Hepatic stellate cell (primary cell): Measurements from ENCODE around the gene FKBP11.

Source experiments
- DNase-seq: peaks from one replicate; pipeline ENCODE4 v3.0.0; 2011; ENCODE audit warnings: low spot score

FKBP11 gene

DNA sequence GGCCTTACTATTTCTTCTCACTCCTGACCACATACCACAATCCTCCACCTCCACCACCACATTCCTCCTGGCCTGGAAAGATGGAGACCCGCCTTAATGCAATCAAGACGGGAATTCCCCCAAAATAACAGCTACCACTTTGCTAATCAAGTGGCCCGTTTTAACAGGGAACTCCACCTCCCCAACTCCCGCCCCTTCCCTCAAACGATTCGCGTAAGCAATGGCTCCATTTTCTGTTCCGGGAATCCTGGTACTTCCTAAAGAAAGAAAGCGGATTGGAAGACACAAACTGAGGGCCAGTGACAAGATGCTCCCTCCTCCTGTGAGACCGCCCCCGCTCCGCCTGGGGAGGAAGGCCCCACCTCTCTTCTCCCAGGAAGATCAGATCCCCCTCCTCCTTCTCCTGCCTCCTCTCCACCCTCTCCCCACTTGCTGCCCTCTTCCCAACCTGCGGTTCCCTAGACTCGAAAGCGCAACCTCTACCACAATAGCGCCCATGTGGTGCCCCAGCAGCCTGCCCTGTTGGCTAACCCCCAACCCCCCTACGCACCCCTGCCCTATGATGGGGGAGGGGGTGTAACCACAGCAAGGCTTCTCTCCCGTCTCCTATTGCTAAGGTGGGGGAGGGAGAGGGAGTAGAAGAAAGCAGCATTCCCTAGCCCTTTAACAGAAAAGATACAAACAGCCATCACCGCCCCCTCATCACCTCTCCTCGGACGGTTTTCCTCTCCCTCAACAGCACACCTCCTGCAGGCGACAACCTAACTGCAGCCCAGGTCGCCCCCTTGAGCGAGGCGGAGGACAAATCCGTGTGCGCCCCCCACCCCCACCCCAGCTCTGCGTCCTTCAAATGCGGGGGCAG, 31.2 kb upstream of the FKBP11 start:
- DNase-seq: peak; percentile 95

DNA sequence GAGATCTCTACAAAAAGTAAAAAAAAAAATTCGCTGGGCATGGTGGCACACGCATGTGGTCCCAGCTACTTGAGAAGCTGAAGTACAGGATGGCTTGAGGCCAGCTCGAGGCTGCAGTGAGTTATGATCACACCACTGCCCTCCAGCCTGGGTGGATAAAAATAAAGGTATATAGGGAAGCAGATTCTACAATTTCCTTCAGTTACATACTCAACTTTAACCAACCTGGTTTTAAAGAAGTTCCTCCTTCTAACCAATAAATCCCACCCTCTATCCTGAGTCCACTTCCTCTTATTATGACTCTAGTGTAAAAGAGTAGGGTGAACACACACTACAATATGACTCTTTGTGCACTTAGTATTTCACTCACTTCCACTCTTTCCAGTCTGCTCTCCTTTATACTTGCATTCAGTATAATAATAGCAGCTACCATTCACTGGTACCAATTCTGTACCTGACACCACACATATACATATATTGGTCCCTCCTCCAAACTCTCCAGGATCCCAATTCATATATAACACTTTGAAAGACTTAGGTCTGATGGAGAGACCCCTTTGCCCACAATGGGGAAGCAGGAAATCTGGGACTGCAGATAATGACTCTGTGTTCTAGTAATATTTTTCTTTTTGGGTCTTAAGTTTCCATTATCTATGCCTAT, 29.7 kb upstream of the FKBP11 start:
- no peak for DNase-seq

DNA sequence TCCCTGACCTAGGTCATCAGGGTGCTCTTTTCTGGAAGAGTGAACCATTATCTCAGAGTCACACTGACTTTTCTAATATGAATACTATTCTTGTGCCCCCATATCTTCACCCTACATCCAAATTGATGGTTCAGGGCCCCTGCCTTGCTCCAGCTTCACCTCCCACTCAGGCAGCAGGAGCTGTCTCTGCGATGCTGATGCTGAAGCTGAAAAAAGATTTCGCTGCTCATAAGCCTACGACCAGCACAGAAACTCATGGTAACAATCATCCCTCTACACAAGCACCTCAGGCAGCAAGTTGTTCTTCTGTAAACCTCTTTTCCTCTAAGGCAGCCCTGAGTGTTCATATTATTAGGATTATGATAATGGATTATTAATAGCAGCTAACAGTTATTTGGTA, 28.8 kb upstream of the FKBP11 start:
- DNase-seq: no peak

- no peak for DNase-seq
Observed at GRCh38 chr12:48952691-48953090, 27.4 kb upstream of the FKBP11 start.

DNA sequence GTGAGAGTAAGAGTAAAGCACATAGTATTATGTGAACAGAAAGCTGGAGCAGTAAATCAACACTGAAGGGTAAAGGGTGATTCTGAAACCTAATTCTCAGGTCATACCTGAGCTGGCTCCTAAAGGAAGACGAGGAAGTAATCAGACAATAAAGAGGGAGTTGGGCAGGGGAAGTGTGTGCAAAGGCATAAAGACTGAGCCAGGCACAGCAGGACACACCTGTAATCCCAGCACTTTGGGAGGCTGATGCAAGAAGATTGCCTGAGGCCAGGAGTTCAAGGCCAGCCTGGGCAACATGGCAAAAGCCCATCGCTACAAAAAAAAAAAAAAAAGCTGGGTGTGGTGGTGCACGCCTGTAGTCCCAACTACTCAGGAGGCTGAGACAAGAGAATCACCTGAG, 22.4 kb upstream of the FKBP11 start:
- no peak for DNase-seq

DNA sequence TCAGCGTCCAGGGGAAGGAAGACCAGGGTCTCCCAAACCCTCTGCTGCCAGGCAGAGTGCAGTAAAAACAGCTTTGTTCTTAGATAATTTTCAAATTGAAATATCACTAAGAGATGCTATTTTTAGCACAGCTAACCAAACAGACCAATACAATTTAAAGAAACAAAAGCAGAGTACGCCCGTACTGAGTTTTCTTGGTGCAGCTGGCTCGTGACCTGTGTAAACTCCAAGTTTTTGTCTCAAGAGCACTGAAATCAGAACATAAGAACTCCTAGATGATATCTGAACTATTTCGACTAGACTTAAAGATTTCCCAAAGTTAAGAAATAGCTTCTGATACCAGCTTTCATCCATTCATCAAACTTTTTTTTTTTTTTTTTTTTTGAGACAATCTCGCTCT, 21.7 kb upstream of the FKBP11 start:
- DNase-seq: no peak

- no peak for DNase-seq
Observed at GRCh38 chr12:48946205-48946604, 20.9 kb upstream of the FKBP11 start.

GRCh38 chr12:48943221-48943620, 17.9 kb upstream of the FKBP11 start:
- DNase-seq: no peak

DNA sequence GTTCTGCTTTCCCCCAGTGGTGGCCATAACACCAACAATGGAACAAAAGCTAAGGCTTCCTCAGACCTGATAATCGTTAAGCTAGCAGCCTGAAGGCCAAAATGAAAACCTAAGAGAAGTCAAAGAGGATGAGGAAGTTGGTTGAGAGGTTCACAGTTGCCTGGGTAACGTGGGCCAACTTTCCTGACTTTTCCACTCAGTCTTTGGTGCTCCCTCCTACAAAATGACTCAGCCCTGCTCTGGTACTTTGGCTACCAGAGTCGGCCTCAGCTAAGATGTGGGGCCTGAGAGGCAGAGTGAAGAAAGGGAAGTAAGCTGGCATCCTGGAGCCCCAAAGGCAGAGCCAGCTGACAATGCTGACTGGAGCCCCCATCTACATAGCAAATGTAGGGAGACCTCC, 14.9 kb upstream of the FKBP11 start:
- DNase-seq: no peak

DNA sequence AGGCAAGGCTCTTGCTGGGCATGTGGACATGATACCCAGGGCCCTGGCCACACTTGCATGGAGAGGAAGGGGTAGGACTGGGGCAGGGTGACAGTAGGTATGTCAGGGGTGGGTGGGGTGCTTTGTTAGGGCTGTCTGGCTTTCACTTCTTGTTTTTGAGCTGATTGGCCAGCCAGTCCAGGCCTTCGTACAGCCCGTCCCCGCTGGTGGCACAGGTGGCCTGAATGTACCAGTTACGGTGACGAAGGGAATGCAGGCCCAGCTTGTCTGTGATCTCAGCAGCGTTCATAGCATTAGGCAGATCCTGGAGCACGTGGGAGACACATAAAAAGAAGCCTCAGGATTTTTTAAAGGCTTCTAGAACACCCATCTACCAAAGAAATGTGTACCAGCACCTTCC, 13.5 kb upstream of the FKBP11 start:
- no peak for DNase-seq

- DNase-seq: no peak
Observed at GRCh38 chr12:48937170-48937569, 11.9 kb upstream of the FKBP11 start.

DNA sequence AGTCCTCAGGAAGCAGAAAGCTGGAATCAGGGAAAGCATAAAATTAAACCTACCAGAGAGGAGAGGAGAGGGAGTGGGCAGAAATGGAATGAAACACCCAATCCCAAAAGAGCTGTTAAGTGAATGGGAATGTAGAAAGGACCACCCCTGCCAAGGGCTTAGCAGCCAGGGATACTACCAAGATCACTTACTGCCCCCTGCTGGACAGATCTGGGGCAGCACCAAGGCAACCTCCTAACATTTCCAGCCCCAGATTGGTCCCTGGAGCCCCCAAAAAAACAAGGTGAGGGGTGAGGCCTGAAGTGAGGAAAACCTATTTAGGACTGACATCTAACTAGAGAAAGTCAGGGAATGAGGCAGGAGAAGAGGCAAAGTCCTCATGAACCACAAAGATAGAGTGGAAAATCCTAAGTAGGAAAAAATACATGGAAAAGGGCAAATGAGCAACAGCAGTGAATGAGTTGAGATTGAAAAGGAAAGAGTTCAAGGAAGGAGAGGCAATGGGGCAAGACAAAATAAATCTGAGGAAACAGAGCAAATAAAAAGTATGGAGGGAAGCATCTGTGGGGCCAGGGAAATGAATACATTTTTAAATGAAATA, 11.2 kb upstream of the FKBP11 start:
- peak; percentile 83 for DNase-seq

DNA sequence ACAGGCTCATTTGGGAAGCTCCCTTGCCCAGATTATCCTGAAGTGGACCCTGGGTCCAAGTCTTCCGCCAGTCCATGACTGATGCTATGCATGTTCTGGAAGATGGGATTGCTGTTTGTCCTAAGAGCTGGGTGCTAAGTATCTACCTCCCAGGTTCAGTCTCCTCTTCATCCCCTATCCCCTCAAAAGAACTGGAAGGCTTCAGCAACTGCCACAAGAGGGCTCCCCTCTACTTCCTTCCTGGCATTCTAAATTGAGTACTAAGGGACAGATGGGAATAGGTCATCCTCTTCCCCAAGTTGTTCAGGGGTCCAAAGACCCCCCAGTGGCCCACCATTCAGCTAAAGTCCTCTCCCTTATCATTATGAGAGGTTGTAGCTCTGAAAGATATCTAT, 9.0 kb upstream of the FKBP11 start:
- DNase-seq: no peak

DNA sequence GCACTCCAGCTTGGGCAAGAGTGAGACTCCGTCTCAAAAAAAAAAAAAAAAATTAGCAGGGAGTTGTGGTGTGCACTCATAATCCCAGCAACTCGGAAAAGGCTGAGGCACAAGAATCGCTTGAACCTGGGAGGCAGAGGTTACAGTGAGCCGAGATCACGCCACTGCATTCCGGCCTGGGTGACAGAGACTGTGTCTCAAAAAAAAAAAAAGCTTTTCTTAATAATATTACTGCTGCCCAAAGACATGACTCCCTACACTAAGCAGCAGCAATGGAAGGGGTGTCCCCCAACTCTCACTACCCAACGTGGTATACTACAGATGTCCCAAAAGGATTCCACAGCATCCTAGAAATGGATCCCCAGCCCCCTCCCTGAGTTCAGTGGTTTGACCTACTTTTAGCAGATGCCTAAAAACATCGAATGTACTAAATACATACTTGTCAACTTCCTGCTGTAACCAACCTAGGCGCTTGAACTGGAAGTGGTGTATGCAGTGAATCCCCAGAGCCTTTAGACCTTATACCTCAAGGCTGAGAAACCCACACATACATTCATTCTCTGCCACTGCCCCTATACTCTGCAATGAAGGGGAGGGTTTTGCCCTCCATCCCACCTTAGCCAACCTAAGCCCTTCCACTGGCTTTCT, 8.5 kb upstream of the FKBP11 start:
- DNase-seq: no peak

DNA sequence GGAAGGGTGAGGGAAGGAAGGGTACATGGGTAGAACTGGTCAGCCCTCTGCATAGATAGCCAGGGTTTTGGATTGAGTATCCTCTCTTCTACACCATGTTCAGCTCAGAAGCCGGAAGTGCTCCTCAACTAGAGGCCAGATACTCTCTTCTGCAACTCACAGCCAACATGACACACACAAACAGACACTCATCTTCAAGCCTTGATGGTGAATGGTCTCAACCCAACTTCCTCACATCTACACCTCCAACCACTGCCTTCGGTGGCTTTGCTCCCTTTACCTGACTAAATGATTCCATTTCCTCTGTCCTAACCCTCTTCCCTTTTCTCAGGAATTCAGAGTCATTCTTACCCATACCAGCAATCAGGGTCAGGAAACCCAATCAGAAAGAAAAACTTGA, 7.6 kb upstream of the FKBP11 start:
- DNase-seq: no peak

- no peak for DNase-seq
Observed at GRCh38 chr12:48930475-48930874, 5.2 kb upstream of the FKBP11 start.

DNA sequence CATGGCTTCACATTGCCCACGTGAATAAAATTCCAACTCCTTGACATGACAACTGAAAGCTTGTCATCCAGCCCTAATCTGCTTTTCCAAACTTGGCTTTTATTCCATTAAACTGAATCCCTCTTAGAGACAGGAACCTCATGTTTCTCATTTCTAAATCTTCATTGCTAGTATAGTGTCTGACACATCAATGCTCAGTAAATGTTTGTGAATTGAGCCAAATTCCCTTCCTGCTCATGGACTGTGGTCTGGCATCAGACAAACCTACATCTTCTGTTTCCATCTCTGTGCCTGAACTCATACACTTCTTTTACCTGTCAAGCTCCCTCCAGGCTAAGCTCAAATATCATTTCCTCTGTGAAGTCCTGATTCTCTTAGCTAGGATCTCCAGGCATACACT, 4.3 kb upstream of the FKBP11 start:
- DNase-seq: no peak

DNA sequence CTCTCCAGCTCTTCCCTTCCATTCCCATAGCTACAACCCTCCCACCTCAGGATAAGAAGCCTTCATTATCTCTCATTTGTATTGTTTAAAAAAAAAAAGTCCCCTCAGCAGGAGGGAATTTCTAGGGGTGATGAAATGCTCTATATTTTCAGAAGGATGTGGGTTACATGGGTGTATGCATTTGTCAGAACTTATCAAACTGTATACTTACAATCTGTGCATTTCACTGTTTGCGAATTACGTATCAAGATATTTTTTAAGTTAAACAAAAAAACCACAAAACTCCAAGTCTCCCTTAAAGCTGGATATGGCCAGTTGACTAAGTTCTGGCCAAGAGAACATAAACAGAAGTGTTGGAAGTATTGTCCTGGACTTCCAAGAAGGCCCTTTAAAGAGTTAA, 2.0 kb upstream of the FKBP11 start:
- DNase-seq: no peak

- peak; percentile 60 for DNase-seq
Observed at GRCh38 chr12:48924617-48925303, 532 bp downstream of the FKBP11 start.

DNA sequence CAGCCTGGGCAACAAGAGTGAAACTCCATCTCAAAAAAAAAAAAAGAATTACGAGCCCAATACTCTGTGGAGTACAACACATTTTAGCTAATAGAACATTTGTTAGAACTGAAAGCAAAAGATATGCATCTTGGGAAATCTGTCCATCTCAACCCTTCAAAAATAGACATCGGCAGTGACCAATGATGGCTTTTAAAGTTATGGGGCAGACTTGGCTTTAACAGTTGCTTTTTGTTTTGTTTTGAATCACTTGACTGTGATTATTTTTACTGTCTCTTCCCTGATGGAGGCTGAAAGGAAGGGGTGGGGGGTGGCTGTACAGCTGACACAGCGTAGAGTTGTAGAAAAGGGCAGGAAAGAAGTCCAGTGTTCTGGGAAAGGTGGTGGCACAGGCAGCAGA, 2.2 kb downstream of the FKBP11 start:
- DNase-seq: no peak

GRCh38 chr12:48917857-48918537, 7.3 kb downstream of the FKBP11 start:
- DNase-seq: no peak

DNA sequence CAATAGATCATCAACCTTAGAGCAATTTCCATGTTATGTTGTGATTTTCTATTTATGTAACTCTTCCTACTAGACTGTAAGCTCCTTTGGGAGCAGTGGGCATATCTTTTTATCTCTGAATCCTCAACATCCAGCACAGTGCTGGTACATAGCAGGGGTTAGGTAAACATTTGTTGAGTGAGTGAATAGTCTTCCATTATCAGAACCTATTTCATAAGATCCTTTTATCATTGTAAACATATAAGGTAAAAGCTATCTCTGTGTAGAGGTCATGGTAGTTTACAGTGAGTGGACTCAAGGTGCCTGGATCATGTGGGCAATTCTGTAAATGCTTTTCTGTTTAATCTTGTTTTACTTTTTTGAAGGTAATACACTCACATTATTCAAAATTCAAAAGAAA, 15.1 kb downstream of the FKBP11 start:
- no peak for DNase-seq
